ENCODE measurements around the gene ALOX5AP.
"Not testable (repeated sequence)": the region's sequence is repeated elsewhere in the genome, so short reads cannot be mapped to it uniquely, and the experiment has no call there.

DNA sequence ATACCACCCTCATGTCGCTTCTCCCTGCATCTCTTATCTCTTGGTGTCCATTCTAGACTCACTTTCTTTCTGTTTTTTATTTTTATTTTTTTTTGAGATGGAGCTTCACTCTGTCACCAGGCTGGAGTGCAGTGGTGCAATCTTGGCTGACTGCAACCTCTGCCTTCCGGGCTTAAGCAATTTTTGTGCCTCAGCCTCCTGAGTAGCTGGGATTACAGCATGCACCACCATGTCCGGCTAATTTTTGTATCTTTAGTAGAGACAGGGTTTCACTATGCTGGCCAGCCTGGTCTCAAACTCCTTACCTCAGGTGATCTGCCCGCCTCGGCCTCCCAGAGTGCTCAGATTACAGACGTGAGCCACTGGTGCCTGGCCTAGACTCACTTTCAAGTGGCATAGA lies 12.5 kb downstream of the ALOX5AP start:
- TF ChIP-seq, protein P1, sequence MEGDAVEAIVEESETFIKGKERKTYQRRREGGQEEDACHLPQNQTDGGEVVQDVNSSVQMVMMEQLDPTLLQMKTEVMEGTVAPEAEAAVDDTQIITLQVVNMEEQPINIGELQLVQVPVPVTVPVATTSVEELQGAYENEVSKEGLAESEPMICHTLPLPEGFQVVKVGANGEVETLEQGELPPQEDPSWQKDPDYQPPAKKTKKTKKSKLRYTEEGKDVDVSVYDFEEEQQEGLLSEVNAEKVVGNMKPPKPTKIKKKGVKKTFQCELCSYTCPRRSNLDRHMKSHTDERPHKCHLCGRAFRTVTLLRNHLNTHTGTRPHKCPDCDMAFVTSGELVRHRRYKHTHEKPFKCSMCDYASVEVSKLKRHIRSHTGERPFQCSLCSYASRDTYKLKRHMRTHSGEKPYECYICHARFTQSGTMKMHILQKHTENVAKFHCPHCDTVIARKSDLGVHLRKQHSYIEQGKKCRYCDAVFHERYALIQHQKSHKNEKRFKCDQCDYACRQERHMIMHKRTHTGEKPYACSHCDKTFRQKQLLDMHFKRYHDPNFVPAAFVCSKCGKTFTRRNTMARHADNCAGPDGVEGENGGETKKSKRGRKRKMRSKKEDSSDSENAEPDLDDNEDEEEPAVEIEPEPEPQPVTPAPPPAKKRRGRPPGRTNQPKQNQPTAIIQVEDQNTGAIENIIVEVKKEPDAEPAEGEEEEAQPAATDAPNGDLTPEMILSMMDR (IDR thresholded peaks at IDR 0.05; ENCODE audit: low read depth, low read length, missing input control), result not testable (repeated sequence)
- TF ChIP-seq RAD21 (IDR thresholded peaks at IDR 0.05); SP1 (IDR thresholded peaks at IDR 0.05); GABPA (IDR thresholded peaks at IDR 0.05 in 1 of 2, conservative IDR thresholded peaks at IDR 0.05 in 1 of 2): not testable (repeated sequence)
- TF ChIP-seq, protein P2, sequence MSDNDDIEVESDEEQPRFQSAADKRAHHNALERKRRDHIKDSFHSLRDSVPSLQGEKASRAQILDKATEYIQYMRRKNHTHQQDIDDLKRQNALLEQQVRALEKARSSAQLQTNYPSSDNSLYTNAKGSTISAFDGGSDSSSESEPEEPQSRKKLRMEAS (IDR thresholded peaks at IDR 0.05), result not testable (repeated sequence)
- TF ChIP-seq, protein P3, sequence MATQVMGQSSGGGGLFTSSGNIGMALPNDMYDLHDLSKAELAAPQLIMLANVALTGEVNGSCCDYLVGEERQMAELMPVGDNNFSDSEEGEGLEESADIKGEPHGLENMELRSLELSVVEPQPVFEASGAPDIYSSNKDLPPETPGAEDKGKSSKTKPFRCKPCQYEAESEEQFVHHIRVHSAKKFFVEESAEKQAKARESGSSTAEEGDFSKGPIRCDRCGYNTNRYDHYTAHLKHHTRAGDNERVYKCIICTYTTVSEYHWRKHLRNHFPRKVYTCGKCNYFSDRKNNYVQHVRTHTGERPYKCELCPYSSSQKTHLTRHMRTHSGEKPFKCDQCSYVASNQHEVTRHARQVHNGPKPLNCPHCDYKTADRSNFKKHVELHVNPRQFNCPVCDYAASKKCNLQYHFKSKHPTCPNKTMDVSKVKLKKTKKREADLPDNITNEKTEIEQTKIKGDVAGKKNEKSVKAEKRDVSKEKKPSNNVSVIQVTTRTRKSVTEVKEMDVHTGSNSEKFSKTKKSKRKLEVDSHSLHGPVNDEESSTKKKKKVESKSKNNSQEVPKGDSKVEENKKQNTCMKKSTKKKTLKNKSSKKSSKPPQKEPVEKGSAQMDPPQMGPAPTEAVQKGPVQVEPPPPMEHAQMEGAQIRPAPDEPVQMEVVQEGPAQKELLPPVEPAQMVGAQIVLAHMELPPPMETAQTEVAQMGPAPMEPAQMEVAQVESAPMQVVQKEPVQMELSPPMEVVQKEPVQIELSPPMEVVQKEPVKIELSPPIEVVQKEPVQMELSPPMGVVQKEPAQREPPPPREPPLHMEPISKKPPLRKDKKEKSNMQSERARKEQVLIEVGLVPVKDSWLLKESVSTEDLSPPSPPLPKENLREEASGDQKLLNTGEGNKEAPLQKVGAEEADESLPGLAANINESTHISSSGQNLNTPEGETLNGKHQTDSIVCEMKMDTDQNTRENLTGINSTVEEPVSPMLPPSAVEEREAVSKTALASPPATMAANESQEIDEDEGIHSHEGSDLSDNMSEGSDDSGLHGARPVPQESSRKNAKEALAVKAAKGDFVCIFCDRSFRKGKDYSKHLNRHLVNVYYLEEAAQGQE (IDR thresholded peaks at IDR 0.05), result not testable (repeated sequence)
- TF ChIP-seq, protein P4, sequence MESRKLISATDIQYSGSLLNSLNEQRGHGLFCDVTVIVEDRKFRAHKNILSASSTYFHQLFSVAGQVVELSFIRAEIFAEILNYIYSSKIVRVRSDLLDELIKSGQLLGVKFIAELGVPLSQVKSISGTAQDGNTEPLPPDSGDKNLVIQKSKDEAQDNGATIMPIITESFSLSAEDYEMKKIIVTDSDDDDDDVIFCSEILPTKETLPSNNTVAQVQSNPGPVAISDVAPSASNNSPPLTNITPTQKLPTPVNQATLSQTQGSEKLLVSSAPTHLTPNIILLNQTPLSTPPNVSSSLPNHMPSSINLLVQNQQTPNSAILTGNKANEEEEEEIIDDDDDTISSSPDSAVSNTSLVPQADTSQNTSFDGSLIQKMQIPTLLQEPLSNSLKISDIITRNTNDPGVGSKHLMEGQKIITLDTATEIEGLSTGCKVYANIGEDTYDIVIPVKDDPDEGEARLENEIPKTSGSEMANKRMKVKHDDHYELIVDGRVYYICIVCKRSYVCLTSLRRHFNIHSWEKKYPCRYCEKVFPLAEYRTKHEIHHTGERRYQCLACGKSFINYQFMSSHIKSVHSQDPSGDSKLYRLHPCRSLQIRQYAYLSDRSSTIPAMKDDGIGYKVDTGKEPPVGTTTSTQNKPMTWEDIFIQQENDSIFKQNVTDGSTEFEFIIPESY (IDR thresholded peaks at IDR 0.05), result not testable (repeated sequence)

Data from liver (tissue), 3 donors.